GM19438 (cell line): ENCODE measurements around the gene IFI16.
A peak's percentile ranks its signal among the peaks of the same experiment; 100 is the strongest.

ENCODE experiments used
- ATAC-seq: cut with Tn5 transposase; IDR thresholded peaks from one replicate; pipeline ENCODE4 v1.9.1; 2021; ENCODE audit warnings: low read depth; ENCODE audit not compliant: unreplicated experiment

Gene IFI16

DNA sequence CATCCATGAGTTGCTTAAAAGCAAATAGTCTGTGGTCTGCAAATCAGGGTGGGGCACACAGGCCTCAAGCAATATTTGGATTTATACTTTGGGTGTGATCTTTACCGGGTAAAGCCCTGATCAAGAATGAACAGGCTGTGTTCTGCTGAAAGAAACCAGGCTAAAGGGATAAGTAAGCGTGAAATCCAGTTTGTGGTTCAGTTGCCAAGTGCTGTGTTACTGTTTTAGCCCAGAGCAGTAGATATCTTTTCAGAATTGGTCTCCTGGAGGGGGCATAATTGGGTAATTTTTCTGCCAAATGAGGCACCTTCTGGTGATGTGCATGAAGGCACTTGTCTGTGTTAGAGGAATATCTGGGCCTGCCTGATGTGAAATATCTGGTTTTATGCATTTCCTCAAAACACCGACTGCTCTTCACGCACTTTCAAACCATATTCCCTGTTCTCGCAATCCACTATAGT lies 45.5 kb downstream of the IFI16 start:
- no peak for ATAC-seq

DNA sequence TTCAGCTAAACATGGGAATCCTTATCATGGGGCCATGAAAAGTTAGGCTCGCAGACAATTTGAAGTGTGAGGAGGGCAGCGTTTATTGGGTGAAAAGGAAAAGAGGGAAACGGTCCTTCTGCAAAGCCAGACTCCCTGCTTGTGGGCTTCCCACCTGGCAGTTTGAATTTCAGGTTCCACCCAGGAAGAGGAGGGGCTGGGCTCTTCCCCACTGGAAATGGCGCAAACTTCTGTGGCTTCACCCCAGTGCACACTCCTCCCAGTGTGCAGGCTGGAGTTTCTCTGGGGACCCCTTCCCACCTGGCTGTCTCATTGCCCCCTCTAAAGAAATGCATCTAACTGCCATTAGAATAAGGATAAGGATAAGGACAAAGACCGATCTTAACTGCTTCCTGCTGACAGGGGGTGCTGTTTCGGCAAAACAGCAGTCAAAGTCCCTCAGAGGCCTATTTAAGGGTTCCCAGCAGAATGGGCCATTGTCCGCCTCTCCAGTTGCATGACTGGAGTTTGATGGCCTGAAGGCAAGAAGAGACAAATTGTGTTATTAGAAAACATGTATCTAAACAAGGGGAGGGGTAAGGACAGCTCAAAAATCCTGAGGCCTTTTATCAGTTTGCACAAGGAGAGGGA lies 46.5 kb downstream of the IFI16 start:
- no peak for ATAC-seq

DNA sequence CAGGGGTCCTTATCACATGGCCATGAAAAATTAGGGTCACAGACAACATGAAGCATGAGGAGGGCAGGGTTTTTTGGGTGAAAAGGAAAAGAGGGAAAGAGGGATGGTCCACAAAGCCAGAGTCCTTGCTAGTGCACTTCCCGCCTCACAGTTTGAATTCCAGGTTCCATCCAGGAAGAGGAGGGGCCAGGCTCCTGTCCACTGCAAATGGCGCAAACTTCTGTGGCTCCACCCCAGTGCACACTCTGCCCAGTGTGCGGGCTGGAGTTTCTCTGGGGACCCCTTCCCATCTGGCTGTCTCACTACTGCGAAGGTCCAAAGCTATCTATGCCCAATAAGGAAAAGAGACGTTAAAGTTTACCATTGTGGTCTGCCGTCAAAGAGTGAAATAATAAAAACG lies 49.0 kb downstream of the IFI16 start:
- no peak for ATAC-seq

DNA sequence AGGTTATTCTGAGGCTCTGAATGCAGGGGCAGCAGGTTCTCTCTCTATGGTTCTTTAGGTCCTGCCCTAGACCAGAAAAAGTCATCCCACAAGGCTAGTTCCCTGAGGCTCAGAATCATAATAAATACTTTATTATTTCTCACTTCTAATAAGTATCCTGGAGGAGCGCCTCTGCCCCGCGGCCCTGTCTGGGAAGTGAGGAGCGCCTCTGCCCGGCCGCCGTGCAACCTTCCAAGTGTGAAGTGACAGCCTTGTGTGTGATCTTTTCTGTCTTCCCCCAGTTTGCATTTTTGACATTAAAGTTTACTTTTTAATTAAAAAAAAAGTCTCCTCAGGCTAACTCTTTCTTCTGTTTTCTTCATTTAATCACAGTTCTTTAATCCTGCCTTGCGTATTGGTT lies 55.4 kb downstream of the IFI16 start:
- ATAC-seq = no peak

DNA sequence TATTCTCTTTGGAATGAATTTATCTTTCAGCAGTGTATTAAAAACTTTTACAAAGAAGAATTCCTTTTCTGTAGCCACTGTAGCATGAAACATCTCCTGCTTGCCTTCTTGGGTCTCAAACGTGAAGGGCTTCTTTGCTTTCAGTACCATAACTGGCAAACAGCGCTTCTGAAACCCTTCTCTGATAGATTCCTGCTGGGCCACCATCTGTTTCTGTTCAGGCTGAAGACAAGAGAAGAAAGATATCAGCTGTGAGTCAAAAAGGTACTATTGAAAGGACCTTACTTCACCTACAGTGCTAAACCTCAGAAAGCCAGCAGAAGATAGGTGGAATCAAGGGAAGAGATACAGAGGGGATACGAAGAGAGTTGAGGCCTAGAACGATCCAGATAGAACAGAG lies 56.4 kb downstream of the IFI16 start:
- no peak for ATAC-seq

DNA sequence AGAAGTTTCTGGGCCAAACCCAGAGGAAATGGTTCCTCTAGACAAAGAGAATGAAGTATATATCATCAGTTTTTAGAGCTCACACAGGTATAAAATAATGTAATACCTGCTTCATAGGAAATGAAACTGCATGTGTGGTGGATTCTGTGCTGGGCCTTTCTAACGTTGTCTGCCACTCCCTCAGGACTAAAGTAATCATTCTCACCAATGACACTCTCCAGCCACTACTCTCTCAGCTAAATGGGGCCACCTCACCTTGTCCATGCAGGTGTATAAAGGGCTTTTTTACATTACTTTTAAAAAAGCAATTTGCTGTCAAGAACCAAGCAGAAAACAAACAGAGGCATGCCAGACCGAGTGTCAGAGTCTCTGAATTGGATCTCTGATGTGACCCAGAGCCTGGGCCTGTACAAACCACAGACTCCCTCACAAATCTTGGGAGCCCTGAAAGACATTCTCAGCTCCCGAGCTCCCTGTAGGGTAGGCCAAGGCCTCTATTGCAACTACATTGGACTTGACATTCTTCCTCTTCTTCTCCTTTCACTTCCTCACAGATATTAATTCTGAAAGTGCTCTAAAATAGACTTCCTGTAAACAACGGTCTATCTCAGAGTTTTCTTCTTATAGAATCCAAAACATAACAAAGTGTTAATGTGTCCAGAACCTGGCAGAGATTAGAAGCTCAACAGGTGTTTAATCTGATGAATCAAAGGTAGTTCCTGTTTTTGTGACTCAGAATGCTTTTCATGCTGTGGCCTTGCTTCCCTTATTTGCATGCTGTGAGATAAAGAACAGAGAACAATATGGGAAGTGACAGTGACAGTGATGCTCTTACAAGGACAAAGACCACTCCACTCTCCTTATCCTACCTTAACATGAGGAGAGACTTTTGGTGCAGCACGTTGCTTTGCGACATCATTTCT lies 58.3 kb downstream of the IFI16 start:
- peak; percentile 86 for ATAC-seq

DNA sequence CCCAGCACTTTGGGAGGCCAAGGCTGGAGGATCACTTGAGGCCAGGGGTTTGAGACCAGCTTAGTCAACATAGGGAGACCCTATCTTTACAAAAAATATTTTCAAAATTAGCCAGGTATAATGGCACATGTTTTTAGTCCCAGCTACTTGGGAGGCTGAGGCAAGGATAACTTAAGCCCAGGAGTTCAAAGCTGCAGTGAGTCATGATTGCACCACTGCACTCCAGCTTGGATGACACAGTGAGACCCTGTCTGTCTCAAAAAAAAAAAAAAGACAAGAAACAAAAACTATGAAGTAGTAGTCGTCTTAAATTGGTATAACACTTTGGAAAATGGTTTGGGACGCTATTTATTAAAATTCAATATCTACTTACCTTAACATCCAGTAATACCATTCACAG lies 59.2 kb downstream of the IFI16 start:
- no peak for ATAC-seq

DNA sequence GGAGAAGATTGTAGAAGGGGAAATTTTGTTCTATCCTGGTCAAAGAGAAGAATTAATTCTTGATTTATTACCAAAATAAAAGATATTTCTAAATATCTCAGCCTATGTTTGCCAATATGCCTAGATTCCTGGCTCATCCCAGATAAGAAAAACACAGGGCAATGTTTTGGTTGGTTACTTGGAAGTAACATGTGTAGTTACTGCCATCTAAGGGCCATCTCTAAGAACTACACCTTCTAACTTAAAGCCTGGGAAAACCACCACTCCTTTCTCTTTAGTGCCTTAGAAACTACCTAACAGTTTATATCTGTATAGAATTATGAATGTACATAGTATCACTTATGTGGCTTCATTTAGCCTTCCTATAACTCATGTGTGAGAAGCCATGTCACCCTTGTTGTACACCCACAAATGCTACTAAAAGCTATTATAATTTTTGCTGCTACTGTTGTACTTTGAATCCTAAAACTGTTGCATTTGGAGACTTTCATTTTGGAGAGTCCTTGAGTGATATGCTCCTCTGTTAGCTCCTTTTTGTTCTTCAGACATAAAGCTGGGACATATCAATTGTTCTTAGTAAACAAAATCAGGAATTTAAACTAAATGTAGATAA lies 62.4 kb downstream of the IFI16 start:
- no peak for ATAC-seq

DNA sequence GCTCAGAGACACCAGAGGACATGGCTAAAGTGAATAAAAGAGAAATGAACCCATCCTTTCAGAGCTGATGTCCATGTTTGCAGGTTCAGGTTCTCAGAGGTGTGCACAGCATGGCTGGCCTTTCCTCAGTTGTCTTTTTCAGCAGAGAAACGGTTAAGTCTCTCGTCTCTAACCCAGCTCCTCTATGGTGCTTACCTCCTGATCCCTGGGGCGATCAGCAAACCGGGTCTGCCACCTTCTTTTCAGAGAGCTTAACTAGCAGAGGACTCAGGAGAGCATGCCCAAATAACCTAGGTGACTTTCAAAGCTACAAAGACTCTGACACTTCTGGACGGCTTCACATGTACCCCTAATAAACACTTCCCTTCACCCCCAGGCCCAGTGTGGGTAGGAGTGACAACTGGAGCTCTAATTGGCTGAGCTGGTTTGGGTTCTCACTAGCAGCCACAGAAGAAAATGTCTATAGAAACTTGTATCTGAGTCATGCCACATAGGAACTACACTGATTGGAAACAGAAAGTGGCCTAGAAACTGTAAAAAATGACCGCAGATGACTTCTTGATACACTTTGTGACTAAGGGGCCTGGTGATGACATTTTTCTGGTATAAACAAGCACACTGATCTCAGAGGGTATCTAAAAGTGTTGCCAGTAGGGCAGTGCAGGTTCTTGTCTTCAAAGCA lies 66.9 kb downstream of the IFI16 start, which contains the start of gene AIM2:
AIM2 (minus strand) TSS at position 329 of the 682 bp plus-strand sequence. CDS start 3,267 bp downstream, outside the sequence.
- peak; percentile 88 for ATAC-seq

DNA sequence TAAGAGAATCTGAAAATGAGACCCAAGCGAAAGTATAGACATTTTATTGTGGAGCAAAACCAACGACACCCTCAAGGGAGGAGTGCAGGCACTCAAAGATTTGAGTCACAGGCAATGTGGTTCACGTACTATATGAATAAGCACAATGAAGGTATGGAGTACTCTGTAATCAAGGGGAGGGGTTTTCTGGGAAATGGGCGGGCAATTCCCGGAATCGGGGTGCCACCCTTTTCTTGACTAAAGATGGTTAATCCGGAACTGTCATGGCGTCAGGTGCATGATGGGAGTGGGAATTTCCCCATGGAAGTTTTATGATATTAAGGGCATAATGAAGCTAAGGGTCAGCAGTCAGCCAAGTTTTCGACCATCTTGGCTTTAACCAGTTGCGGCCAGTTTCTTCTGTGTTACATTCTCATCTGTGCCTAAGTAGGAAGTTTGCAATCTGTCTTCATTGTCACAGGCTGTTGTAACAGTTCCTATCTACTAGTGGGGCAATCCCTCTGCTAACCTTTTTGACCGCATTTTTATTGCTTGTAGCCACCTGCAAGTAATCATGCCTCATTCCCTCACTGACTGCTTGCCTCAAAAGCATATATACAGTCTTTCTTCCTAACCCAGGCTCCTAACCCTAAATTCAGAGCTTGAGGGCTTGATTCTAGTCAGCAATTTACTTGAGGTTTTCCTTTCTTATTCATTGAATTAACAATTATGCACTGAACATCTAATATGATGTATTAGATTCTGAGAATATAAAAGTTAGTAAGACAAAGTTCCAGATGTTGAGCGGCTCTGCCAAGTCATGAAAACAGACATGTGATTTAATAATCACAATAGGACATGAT lies 67.6 kb downstream of the IFI16 start:
- peak; percentile 64 for ATAC-seq

DNA sequence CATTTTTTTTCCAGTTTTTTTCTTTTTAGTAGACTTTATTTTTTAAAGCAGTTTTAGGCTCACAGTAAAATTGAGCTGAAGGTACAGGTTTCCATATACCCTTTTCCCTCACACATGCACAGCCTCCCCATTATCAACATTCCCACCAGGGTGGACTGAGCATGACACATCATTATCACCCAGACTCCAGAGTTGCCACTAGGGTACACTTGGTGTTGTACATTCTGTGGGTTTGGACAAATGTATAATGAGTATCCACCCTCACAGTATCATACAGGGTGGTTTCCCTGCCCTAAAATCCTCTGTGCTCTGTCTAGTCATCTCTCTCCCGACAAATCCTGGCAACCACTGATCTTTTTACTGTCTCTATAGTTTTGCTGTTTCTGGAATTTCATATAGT lies 69.8 kb downstream of the IFI16 start:
- no peak for ATAC-seq

DNA sequence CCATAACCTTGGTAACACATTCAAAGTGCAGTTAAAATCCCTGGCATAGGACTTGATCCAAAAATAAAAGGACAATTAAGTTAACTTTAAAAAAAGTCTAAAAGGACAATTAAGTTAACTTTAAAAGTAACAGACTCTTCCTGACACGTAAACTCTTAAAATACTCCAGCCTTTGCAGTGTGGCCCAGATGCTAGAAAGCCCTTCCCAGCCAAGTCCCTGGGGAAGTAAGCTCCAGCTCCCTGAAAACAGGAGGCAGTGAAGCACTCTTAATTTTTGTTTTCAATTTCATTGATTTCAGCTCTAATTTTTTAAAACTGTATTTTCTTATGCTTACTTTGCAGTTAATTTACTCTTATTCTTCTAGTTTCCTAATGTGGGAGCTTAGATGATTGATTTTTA lies 71.9 kb downstream of the IFI16 start:
- ATAC-seq = no peak

DNA sequence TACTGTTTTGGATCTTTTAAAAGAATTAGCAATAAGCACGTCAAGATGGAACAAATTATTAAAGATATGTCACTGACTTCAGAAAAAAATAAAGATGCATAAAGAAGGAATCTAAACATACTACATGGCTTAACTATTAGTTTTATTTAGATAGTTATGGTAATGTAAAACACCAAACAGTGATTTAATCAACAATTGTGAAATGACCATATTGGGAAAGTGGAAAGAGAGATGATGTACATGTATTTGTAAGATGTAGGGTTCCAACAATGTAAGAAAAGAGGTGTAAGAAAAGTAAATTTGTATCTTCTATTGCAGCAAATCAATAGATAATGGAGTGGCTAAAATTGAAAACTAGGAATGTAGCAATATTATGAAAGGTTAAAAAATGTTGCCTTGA lies 73.3 kb downstream of the IFI16 start:
- no peak for ATAC-seq

DNA sequence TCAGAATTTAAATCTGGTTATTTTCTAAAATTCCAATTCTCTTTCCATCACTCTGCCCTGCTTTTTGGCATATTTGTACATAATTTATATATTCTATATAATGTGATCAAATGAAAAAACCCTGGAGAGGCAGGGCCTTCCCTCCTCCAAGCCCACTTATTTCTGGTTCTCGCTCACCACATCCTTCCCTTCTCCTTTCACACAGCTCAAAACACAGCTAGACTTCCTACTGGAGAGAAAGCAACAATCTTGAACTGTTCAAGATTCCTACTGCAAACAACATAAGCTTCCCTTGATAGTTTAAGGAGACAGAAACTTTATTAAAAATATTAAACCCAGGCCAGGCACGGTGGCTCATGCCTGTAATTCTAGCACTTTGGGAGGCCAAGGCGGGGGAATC lies 74.4 kb downstream of the IFI16 start:
- no peak for ATAC-seq

DNA sequence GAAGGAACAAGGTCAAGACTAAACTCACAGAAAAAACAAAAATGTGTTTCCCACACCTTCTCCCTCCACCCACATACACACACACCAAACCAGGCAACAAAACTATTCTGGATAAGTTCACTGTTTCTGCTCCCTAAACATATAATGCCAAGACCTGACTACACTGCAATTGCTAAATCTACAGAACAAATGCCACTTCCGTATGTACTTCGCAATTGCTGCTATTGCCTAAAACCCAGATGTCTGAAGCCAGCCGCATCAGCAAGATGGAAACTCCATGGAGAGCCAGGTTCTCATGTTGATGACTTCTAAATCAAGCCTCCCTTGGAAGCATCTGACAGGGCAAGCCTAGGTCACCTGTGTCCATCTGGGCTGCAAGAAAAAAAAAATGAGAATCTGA lies 75.2 kb downstream of the IFI16 start:
- ATAC-seq = no peak

DNA sequence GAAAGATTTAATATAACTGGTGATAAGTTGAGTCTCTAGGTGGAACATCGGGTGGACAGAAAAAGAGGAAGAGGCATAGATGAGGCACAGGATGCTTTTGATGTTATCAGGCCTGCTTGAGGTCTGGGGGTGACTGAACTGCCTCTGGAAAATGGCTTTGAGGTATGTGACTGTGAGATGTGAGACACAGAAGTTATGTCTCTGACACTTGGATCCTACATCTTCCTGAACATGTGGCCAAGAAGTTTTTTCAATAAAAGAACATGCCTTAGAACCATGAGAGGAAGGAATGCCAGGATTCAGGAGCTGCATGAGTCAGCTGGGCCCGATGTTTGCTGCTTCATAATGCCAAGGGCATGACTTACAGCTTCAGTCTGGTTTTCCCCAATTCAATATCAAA lies 78.3 kb downstream of the IFI16 start:
- ATAC-seq = no peak

DNA sequence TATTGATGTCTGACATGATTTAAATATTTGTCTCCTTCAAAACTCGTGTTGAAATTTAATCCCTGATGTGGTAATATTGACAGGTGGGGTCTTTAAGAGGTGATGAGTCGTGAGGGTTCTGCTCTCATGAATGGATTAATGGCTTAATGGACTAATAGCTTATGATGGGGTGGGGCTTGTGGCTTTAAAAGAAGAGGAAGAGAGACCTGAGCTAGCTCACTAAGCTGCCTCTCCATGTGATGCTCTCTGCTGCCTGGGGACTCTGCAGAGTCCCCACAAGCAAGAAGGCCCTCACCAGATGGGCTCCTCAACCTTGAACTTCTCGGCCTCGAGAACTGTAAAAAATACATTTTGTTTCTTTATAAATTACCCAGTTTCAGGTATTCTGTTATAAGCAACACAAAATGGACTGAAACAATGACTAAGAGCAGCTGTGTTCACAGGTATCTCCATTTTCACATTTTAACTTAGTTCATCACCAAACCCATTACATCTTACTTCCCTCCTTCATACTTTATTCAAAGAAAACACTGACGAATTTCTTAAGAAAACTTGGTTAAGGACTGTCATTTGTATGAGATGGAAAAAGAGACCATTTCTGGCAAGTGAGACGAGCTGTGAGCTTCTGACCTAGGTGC lies 79.0 kb downstream of the IFI16 start:
- ATAC-seq = no peak

DNA sequence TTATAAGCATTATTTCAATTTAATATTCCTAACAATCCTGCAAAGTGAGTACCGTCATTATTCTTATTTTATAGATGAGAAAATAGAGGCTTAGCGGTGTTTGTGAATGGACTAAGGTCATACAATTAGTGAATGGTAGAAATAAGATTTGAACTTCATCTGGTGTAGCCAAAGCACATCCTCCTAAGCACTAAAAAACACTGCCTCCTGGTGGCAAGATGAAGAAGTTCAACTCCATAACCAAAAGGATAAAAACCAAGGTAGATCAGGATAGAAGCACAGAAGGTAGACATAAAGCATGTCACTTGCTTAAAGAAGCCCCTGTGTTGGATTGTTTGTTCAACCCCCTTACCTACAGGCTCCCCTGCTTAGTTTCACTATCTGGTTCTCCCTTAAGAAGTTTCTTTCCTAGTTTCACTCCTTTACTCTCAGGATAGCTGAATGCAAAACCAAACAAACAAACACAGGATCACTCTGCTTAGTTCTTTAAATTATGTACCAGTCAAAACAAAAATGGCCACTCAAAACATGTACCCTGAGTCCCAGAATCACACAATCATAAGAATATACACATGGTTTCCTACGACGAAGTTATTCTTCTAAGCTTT lies 79.6 kb downstream of the IFI16 start:
- no peak for ATAC-seq
